GM21367 (cell line): Measurements from ENCODE around the gene MYMX.
"Not testable (repeated sequence)": the region's sequence is repeated elsewhere in the genome, so short reads cannot be mapped to it uniquely, and the experiment has no call there.

ENCODE experiments used
- ATAC-seq: cut with Tn5 transposase; IDR thresholded peaks from one replicate; pipeline ENCODE4 v1.9.1; 2021; ENCODE audit not compliant: unreplicated experiment

MYMX gene

DNA sequence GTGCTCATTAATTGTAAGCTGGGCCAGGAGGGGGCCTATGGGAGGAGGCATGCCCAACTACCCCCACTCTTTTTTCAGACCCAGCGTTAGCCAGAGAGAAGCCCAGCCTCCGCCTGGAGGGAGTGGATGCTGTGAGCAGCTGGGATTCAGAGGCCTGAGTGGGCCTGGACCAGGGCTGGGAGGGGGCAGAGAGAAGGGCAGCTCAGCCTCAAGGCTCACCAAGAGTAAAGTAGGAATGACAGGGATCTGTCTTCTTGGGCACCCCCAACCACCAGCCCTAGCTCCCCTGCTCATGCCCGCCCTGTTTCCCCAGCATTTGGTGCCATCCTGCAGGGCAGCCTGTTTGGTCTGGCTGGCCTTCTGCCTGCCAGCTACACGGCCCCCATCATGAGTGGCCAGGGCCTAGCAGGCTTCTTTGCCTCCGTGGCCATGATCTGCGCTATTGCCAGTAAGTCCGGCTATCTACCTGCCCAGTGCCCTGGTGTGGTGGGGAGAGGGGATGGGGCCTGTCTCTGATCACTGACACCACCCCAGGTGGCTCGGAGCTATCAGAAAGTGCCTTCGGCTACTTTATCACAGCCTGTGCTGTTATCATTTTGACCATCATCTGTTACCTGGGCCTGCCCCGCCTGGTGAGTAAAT is 13.4 kb downstream of the MYMX start:
- no peak for ATAC-seq

DNA sequence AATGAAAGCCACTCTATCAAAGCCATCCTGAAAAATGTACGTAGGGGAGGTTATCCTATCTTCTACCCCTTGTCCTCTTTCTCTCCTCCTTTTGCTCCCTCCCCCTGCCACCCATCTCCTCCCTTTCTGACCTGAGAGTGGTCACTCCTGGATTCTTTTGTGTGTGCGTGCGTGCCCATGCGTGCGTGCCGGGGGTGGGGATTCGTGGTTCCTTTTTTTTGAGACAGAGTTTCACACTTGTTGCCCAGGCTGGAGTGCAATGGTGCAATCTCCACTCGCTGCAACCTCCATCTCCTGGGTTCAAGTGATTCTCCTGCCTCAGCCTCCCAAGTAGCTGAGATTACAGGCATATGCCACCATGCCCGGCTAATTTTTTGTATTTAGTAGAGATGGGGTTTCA is 14.7 kb downstream of the MYMX start:
- not testable (repeated sequence) for ATAC-seq

DNA sequence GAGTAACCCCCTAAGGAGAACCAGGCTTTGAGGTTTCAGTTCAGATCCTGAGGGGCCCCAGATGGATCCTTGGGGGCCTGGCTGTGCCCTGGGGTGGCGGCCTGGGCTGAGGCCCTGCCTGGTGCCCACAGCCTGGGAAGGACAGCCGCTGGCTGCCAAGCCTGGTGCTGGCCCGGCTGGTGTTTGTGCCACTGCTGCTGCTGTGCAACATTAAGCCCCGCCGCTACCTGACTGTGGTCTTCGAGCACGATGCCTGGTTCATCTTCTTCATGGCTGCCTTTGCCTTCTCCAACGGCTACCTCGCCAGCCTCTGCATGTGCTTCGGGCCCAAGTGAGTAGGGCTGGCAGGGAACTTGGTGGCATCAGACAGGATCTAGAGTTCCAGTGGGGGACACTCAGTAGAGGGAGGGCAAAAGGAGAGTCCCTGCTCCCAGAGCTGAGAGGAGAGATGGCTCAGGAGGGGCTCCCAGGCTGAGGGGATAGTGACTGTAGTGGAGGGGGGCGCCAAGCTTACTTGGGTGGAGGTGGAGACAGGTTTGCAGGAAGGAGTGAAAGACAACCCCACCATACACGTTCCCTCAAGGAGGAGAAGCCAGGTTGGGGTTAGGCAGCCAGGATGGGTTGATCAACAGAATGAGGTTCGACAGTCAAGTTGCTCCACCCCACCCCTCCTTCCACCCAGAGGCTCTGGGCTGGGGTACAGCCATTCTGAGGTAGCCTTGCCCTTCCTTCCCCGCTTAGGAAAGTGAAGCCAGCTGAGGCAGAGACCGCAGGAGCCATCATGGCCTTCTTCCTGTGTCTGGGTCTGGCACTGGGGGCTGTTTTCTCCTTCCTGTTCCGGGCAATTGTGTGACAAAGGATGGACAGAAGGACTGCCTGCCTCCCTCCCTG is 16.2 kb downstream of the MYMX start:
- no peak for ATAC-seq

DNA sequence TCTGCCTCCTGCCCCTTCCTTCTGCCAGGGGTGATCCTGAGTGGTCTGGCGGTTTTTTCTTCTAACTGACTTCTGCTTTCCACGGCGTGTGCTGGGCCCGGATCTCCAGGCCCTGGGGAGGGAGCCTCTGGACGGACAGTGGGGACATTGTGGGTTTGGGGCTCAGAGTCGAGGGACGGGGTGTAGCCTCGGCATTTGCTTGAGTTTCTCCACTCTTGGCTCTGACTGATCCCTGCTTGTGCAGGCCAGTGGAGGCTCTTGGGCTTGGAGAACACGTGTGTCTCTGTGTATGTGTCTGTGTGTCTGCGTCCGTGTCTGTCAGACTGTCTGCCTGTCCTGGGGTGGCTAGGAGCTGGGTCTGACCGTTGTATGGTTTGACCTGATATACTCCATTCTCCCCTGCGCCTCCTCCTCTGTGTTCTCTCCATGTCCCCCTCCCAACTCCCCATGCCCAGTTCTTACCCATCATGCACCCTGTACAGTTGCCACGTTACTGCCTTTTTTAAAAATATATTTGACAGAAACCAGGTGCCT is 16.9 kb downstream of the MYMX start:
- ATAC-seq: no peak

DNA sequence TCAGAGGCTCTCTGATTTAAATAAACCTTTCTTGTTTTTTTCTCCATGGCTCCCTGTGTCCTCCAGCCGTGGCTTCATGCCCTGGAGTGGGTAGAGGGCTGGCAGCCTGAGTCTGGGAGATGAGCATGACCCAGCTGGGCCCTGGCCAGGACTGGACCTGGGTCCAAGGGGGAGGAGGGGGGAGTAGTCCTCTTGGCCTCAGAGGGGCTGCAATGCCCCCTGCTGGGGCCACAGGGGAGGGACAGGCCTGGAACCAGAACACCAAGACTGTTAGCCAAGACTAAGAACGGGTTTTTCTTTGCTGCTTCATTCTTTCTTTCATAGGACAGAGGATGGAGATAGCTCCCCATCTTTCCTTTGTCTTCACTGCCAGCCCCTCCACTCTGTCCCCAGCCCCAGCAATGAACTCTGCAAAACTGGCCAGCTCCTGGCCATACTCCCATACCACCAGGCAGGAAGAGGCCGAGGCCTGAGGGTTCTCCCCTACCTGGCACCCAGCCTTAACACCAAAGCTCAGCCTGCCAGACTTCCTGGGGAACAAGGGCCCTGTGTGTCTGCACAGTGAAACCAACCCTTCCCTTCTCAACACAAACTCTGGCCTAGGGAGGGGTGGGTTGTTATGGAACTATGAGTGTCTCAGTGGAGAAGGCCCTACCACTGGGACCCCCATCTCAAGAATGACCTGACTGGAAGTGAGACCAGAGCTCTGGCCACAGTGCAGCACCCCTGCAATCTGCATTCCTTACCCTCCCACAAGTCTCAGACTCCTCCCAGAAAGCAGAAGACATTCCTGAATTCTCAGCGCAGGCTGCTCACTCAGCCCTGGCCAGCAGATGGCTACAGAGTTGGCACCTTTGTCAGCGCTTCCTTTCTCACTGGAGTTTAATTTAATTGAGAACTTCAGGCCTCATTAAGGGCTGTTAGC is 17.6 kb downstream of the MYMX start:
- ATAC-seq: no peak

DNA sequence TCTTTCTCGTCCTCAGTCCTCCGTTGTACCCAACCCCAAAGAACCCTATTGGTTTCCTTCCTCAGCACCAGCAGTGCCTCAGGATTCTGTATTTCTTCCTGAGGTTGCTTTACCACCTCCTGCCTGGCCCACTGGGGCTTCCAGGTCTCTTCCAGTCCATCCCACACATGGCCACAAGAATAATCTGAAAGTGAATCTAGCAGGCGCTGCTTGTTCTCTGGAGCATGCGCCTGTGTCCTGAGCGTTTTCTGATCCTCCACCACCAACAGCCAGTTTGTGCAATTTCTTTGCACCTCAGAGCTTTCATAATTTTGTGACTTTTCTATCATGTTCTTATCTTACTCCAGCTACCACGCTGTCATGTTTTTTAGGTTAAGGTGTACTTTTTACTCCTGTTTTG is 18.5 kb downstream of the MYMX start:
- ATAC-seq: no peak

DNA sequence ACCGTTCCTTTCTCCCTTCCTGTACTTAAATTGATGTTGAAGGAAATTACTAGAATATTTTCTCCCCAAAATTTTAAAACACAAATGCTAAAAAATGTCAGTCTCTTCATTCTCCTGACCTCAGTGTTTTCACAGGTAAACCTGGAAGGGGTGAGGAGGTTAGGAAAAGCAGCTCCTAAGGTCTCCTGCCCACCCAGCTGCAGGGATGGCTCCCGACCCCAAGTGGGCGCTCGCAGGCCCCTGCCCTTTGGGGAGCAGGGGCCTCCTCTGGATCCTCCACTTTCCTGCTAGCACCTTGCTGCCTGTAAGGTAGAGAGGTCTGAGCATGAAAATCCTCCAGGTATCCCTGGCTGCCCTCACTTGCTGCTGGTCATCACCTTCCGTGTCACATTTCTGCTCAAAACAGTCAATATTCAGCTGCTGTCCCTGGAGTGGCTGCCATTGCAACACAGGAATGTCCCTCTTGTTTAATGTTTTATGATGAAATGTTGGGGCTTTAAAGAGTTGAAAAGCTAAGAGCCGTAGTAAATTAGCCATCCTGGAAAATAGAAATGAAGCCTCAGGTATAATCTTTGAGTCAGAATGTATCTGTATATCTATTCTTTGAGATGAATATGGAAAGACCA is 19.3 kb downstream of the MYMX start:
- no peak for ATAC-seq

DNA sequence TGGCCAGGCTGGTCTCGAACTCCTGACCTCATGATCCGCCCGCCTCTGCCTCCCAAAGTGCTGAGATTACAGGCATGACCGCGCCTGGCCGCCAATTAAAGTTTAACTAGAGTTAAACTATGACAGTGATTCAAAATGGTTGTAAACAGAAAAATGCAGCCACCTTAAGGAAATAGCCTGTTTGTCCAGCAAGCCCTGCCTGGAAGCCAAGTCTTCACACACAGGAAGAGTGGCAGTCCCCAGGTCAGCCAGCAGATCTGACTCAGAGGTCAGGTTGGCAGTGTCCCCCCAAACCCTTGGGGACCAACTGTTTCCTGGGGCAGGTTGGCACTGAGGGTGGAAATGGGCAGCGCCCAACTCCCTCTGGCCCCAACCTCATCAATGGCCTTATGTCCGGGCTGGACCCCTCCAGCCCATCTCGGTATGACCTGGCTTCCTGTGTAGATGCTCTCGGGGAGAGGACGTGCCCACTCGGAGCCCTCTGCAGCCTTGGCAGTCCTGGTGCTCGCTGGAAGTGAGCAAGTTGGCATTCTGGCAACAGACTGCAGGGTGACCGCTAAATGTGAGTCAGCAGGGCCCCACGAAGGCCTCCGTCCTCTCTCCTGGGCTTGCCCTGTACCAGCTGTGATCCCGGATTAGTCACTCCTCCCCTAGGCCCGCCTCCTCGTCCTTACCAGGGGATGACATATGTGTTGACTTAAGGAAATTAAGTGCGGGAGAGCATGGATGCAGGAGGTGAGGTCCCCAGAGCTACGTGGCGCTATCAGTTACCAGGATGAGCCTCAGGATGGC is 20.5 kb downstream of the MYMX start:
- ATAC-seq: peak; percentile 61

DNA sequence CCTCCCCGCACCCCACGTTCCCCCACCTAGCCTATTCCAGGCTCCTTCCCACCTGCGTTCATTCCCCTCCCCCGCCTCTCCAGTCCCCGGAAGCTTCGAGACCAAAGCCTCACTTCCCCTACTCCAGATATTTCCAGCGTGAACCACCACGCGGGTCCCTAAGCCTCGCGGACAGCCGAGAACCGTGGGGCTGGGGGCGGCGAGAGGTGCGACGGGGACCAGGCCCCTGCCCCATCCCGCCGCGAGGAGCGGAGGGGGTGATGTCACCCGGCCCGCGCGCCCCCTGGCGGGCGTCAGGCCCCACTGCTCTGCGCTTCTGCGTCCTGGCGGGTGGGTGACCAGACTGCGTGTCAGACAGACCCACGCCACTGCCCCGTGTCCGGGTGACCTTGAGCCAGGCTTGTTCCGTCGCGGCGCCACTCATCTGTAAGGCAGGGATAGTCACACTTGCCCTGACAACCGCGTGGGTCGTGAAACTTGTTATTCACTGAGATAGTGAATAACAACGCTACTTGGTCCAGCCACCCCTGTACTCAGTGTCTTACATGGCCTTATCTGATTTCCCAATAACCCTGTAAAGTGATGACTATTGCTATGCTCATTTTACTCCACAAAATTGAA is 21.2 kb downstream of the MYMX start:
- ATAC-seq: peak; percentile 62

DNA sequence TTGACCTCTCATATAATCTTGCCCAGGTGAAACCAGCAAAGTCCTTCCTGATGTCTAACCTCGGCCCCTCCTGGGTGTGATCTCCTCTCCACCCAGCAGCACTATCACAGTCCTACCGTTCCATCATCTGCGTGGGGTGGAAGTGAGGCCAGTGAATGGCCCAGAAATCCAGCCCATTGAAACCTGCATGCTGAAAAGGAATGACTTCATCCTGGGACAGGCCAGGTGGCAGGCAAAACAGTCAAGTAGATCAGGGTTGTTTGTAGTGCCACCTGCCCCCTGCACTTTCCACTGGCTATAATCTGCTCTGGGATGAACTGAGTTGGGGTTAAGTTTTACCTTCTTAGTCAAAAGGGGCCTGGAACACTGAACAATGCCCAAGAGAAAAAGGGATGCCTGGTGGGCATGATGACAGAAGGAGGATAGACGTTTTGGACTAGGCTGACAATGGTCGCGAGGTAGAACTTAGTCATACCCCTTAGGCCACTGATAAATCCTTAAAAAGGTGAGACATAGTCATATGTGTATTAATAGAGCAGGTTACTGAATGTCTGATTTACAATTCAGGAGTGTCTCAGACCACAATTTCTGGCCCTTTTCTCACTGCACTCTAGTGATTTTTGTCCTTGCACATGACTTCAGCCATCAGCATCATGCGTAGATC is 22.1 kb downstream of the MYMX start:
- no peak for ATAC-seq

DNA sequence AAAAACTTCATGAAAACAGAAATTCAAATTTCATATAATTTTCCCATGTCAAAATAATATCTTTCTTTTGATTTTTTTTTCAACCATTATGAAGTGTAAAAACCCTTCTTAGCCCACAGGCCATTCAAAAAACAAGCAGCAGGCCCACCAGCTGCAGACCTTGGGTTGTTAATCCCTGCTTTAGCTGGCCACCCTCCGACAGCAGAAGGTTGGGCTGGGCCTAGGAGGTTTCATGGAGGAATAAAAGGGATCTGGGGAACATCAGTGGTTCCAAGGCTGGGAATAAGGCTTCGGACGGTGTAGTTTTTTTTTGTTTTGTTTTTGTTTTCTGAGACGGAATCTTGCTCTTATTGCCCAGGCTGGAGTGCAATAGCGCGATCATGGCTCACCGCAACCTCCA is 26.6 kb downstream of the MYMX start:
- no peak for ATAC-seq

DNA sequence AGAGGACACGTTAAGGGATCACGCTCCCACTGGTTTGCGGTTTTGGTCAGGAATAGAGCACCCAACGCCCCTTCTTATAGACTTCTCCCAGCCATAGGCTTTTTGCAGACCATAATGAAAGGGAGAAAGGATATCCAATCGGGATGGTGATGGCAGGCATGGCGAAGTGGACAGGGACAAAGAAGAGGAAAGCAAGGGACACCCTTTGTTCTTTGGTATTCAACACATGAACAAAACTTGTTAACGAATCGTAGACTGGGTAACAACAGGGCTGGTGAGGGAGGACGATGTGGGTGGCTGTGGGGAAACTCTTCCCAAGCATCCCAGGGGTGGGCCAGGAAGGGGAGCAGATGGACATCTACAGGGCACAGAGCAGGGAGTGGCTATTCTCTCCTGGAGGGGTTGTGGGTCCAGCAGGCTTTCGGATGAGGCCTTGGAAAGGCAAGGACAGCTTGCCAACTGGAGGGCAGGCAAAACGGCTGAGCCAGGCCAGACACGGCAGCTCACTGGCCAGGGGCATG is 28.7 kb downstream of the MYMX start:
- ATAC-seq: no peak

DNA sequence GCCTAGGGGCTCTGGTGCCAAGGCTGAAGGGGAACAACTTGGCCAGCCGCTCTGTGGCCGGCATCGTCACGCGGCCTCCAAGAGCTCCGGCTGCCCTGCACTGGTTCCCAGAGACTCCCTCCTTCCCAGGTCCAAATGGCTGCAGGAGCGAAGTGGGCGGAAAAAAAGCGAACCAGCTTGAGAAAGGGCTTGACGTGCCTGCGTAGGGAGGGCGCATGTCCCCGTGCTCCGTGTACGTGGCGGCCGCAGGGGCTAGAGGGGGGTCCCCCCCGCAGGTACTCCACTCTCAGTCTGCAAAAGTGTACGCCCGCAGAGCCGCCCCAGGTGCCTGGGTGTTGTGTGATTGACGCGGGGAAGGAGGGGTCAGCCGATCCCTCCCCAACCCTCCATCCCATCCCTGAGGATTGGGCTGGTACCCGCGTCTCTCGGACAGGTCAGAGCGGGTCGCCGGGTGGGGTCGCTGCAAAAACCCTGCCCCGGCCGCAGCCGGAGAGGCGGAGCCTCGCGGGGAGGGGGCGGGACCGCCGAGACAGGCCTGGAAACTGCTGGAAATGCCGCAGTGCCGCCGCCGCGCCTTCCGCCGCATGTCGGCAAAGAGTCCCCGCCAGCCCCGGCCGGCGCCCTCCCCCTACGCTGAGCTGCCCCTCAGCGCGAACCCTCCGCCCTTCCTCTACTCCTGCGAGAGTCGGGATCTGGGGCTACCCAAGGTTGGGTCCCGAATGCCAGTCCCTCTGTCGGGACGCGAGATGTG is 29.4 kb downstream of the MYMX start:
- ATAC-seq: peak; percentile 38

DNA sequence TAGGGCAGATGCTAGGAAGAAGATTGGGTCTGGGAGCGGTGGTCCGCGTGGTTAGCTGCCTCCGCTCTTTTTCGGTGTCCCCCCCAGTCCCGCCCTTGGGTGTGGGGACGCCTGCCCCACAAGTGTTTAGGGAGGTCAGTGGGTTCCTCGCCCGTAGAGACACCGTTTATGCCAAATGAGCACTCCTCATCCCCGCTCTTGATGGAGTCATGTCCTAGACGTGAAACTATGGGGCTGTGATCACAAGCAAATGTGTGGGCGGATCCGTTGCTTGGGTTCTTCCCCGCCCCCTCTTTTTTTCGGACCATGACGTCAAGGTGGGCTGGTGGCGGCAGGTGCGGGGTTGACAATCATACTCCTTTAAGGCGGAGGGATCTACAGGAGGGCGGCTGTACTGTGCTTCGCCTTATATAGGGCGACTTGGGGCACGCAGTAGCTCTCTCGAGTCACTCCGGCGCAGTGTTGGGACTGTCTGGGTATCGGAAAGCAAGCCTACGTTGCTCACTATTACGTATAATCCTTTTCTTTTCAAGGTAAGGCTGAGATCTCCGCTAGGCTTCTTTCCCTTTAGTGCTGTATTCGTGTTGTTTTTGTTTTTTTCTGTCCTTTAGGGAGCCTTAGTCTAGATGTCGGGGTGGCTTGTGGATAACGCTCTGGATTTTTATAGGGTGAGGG is 30.1 kb downstream of the MYMX start, which contains the start of gene HSP90AB1:
Gene HSP90AB1 (plus strand): TSS at position 439 of the 675 bp plus-strand sequence. CDS start 1,529 bp downstream, outside the sequence.
- peak; percentile 46 for ATAC-seq

DNA sequence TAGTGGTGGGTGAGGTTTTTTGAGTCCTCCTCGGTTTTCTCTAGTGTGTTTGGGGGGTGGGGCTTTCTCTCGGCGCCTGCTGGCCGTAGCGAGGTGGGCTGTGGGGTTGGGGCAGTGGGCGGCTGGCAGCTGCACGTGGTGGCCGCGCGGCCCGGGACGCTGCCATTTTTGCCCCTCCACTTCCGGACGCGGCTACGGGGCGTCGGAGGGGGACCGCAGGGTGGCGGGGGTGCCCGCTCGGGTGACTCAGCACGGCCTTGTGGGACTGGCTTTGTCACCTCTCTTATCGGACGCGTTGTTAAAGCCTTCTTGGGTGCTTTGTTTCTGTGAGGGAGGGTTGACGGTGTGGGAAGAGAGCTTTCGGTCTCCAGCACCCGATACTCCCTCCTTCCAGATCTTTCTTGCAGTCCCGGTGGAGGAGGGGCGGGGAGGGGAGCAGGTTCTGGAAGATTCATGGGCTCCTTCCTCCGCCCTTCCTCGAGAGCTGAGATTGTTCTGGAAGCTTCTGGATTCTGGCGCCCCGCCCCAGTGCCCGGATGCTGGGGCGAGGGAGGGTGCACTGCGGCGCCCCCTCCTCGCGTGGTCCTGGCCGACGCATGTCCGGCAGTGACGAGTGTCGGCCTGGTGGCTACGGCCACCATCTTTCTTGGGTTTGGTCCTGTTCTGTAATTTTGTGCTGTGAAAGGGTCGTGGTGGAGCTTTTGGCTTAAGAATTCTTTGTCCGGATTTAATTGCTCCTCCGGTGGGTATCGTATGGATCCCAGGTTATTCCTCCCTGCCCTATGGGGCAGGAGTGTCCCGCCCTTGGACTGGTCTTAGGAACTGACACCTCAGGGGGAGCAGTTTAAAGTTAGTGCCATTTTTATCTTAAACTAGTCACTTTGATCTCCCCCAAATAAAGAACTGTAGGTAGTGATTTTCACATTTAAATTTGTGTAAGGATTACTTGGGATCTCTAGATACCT is 30.9 kb downstream of the MYMX start:
- peak; percentile 22 for ATAC-seq

DNA sequence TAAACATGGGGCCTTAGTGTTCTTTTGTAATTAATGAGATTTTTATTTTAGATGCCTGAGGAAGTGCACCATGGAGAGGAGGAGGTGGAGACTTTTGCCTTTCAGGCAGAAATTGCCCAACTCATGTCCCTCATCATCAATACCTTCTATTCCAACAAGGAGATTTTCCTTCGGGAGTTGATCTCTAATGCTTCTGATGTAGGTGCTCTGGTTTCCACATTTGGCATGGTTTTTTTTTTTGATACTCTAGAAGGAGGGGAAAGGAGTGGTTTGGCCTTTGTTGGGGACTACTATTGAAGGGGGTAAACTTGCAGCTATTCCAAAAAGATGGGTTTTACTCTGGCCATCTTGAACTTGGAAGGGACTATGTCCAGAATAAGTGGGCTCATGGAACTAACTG is 31.9 kb downstream of the MYMX start:
- ATAC-seq: no peak
